K562 (cell line): Measurements from ENCODE around the gene KNCN. TPM values are rescaled to one million over a fixed set of nuclear protein-coding genes. Genes with fewer than 3 reads are reported as not detected.
A peak's percentile ranks its signal among the peaks of the same experiment; 100 is the strongest.

Experiments used
- ATAC-seq: fragments of 200-7000 bp; cut with Tn5 transposase; 3 replicates; pipeline ENCODE4 v1.9.1; 2020; ENCODE audit warnings: moderate library complexity
- BruUV-seq: library from RNA; stranded (reverse); fragments of 400-500 nt; replicated peaks from 2 replicates; lab custom pipeline; 2021; lab: Mats Ljungman, UMichigan
- CTCF ChIA-PET: fragments of 300-600 bp; formaldehyde crosslinking; extraction: SDS; loops from one replicate; lab custom pipeline; 2021; ENCODE audit warnings: low intra/inter-chr PET ratio; lab: Yijun Ruan, JAX
- POLR2A ChIA-PET: fragments of 300-600, 350-650 bp; sonication (Branson Sonifier 250); formaldehyde crosslinking; extraction: SDS; loops from one replicate; lab custom pipeline; 2021; ENCODE audit warnings: antibody characterized with exemption, inconsistent platforms; lab: Yijun Ruan, JAX
- DNase-seq, 4 experiments: peaks; one replicate each; pipeline versions ENCODE4 v3.0.0 to v3.0.0-alpha.2; 2011 to 2018; ENCODE audit warnings: low spot score in 3 of 4, mixed read lengths in 3 of 4; ENCODE audit errors: extremely low read depth in 1 of 4
- FAIRE-seq: peaks from 2 replicates; lab custom pipeline; 2011; peaks lifted over from hg19 to GRCh38; lab: Jason Lieb, UNC
- H2AFZ ChIP-seq: 2 replicates; pipeline ENCODE4 v1.6.0; 2011; ENCODE audit warnings: low read depth, low read length, control low read depth, inconsistent platforms
- H3K27ac ChIP-seq: fragments of 200-600 bp; 3 replicates; pipeline ENCODE4 v1.8.0; 2011; ENCODE audit warnings: low read depth, mild to moderate bottlenecking, control low read depth, inconsistent platforms, low read length, moderate library complexity, mixed read lengths; ENCODE audit errors: extremely low read depth
- H3K27me3 ChIP-seq, 2 experiments: fragments of 300-600 bp in 1 of 2; 2 replicates in 1 of 2; 3 replicates in 1 of 2; pipeline versions ENCODE4 v1.6.0 to v1.8.0; 2011; ENCODE audit warnings: inconsistent platforms in 2 of 2, low read length in 2 of 2, mild to moderate bottlenecking in 1 of 2, mixed read lengths in 1 of 2, moderate library complexity in 1 of 2; ENCODE audit not compliant: control insufficient read depth in 2 of 2, insufficient read depth in 2 of 2
- H3K36me3 ChIP-seq: fragments of 300-600 bp; 3 replicates; pipeline ENCODE4 v1.8.0; 2011; ENCODE audit warnings: mild to moderate bottlenecking, low read length, inconsistent platforms; ENCODE audit not compliant: control insufficient read depth, insufficient read depth
- H3K4me1 ChIP-seq, 2 experiments: fragments of 200-600 bp in 1 of 2; replicated peaks in 1 of 2; 2 replicates in 1 of 2; 3 replicates in 1 of 2; pipeline versions ENCODE4 v1.5.1 to v1.8.0; 2011; ENCODE audit warnings: inconsistent platforms in 2 of 2, low read length in 2 of 2, mild to moderate bottlenecking in 1 of 2, mixed read lengths in 1 of 2, moderate library complexity in 1 of 2; ENCODE audit not compliant: control insufficient read depth in 2 of 2, insufficient read depth in 2 of 2
- H3K4me2 ChIP-seq: 2 replicates; pipeline ENCODE4 v1.6.1; 2011; ENCODE audit warnings: low read length, control low read depth, inconsistent platforms, mixed read lengths; ENCODE audit not compliant: insufficient read depth
- H3K4me3 ChIP-seq: fragments of 200-600 bp; sonication (generic), shearing (Covaris generic); 2 replicates; pipeline ENCODE4 v1.5.1; 2016; ENCODE audit warnings: control low read depth, inconsistent platforms
- H3K79me2 ChIP-seq: fragments of 200-600 bp; 3 replicates; pipeline ENCODE4 v1.8.0; 2011; ENCODE audit warnings: low read length, inconsistent platforms; ENCODE audit not compliant: control insufficient read depth, insufficient read depth
- H3K9ac ChIP-seq, 2 experiments: 2 replicates each; pipeline versions ENCODE4 v1.6.0 to v1.6.1; 2011; ENCODE audit warnings: low read depth in 2 of 2, low read length in 2 of 2, control low read depth in 1 of 2, inconsistent platforms in 1 of 2, mild to moderate bottlenecking in 1 of 2, mixed read lengths in 1 of 2; ENCODE audit not compliant: insufficient read depth in 1 of 2
- H3K9me1 ChIP-seq: one replicate; pipeline ENCODE4 v1.6.0; 2011; ENCODE audit warnings: inconsistent platforms, mild to moderate bottlenecking, low read length, moderate library complexity; ENCODE audit not compliant: control insufficient read depth, insufficient read depth
- H3K9me3 ChIP-seq: replicated peaks from 2 replicates; pipeline ENCODE4 v1.5.1; 2011; ENCODE audit warnings: low read depth, low read length, inconsistent platforms; ENCODE audit not compliant: control insufficient read depth, insufficient read depth
- H4K20me1 ChIP-seq: replicated peaks from 2 replicates; pipeline ENCODE4 v1.6.1; 2011; ENCODE audit warnings: low read length, inconsistent platforms, mixed read lengths; ENCODE audit not compliant: control insufficient read depth, insufficient read depth
- FOXO4 ChIP-seq: fragments of 450-650 bp; formaldehyde crosslinking; IDR thresholded peaks from 2 replicates; pipeline ENCODE4 v1.4.0; 2020; ENCODE audit warnings: mild to moderate bottlenecking, moderate library complexity
- KLF6 ChIP-seq: fragments of 250-450 bp; sonication (Bioruptor Pico); IDR thresholded peaks from 2 replicates; pipeline ENCODE4 v1.4.0; 2020; ENCODE audit warnings: mild to moderate bottlenecking, moderate library complexity, borderline replicate concordance
- NR2C2 ChIP-seq, 2 experiments: fragments of 200-800 bp in 1 of 2; sonication (Bioruptor generic) in 1 of 2; sonication (generic) in 1 of 2; formaldehyde crosslinking in 1 of 2; IDR thresholded peaks; 2 replicates each; pipeline versions ENCODE4 v1.6.1 to v1.8.0; 2016 to 2022; ENCODE audit warnings: mild to moderate bottlenecking in 1 of 2, missing compliant biosample characterization in 1 of 2, missing genetic modification characterization in 1 of 2, missing genetic modification reagents in 1 of 2
- RB1 ChIP-seq: fragments of 450-650 bp; IDR thresholded peaks from 2 replicates; pipeline ENCODE4 v1.6.1; 2017; ENCODE audit warnings: low read depth, mild to moderate bottlenecking
- ZNF668 ChIP-seq: fragments of 250-450 bp; sonication (Bioruptor Pico); IDR thresholded peaks from 2 replicates; pipeline ENCODE4 v1.8.0; 2022; ENCODE audit warnings: mild to moderate bottlenecking, inconsistent platforms
- WGBS: fragments of 100-300 bp; shearing (Covaris generic); methylation state at CpG from one replicate; pipeline ENCODE4 v1.1.6; 2016; ENCODE audit warnings: low coverage, mixed read lengths; ENCODE audit not compliant: insufficient coverage; ENCODE audit errors: missing lambda C conversion rate; 5-methylcytosine and 5-hydroxymethylcytosine counted together
- in situ Hi-C: fragments of 300-500 bp; cut with MboI; formaldehyde crosslinking; loops from 4 replicates; pipeline ENCODE4 v1.15.0; 2018; ENCODE audit warnings: inconsistent platforms, mixed read lengths
- intact Hi-C: fragments of 100-400 bp; cut with micrococcal nuclease; formaldehyde crosslinking; loops from 2 replicates; pipeline ENCODE4 v1.14.2; 2022
- polyA plus RNA-seq, 8 experiments: library from polyadenylated mRNA; depleted of rRNA in 4 of 8; stranded (reverse) in 5 of 8; unstranded in 3 of 8; fragments of >200 nt; fragmentation: Nextera tagmentation in 2 of 8; fragmentation: Illumina TruSeq in 1 of 8; extraction: Ambion mirVana in 2 of 8; extraction: Trizol in 1 of 8; gene quantifications; 2 replicates each; pipeline versions ENCODE4 v1.2.1 to v1.2.3, GENCODE V29; 2011 to 2014; ENCODE audit warnings: inconsistent platforms in 1 of 8, missing spikeins in 1 of 8
- total RNA-seq, 7 experiments: library from RNA; depleted of rRNA in 6 of 7; stranded (reverse); fragments of >200 nt in 6 of 7; fragmentation: Illumina TruSeq in 2 of 7; extraction: Trizol in 2 of 7; gene quantifications; 2 replicates each; pipeline versions ENCODE4 v1.2.1 to v1.2.3, GENCODE V29; 2011 to 2021; ENCODE audit warnings: low replicate concordance in 1 of 7

KNCN gene
- total and polyA plus RNA-seq, 9 of the 15 experiments (the other 6 are each of a cell fraction or from before 2014, with no cell fraction given) = not detected

GRCh38 chr1:46516200-46516950 lies 35.1 kb downstream of the KNCN start:
- no peak for DNase-seq
- Histone ChIP-seq H3K9me1 (peaks cover 4% of the 10 kb centered on the region), H3K36me3 (no peaks in the 10 kb centered on the region), H4K20me1 (no peaks in the 10 kb centered on the region), H3K4me1 (peaks cover 50 to 71% of the 10 kb centered on the region in 2 experiments), H3K27ac (no peak overlapping the region), H3K27me3 (no peaks in the 10 kb centered on the region), H3K4me3 (no peak overlapping the region), H2AFZ (peak overlapping the region; percentile 71), H3K79me2 (no peaks in the 10 kb centered on the region), H3K9me3 (no peaks in the 10 kb centered on the region), H3K9ac (peak overlapping the region in 1 of 2 experiments; percentile 61; a peak in 1 of 4 replicates), H3K4me2 (peak overlapping the region; percentile 72; the same call in 1 of the 2 replicates)
- peak; percentile 35 for FAIRE-seq
- ATAC-seq = peak; percentile 1; the same call in 1 of the 3 replicates
- WGBS = 46% methylated on average over 12 of the region's 12 CpGs
- TF ChIP-seq FOXO4 (CRISPR knock-in tag) (no peak), KLF6 (CRISPR knock-in tag) (no peak), NR2C2 (CRISPR knock-in tag; IDR thresholded peaks at IDR 0.05) (0 out of 2 replicates have a peak, but pooled peaks have one; percentile 36), NR2C2 (tag; IDR thresholded peaks at IDR 0.05) (no peak), ZNF668 (CRISPR knock-in tag) (0 out of 2 replicates have a peak, but pooled peaks have one; percentile 28), RB1 (no peak)
- intact Hi-C loops = no loop called here
- POLR2A ChIA-PET = interaction anchor here (0.7 to 2.1 kb wide), 5 partner anchors 9 to 63 kb away, joined by 3 to 6 read pairs (median 4); no protein-coding TSS in a partner anchor
- in situ Hi-C loops = no loop called here
- BruUV-seq = no TSS peak
- CTCF ChIA-PET = no interaction called here
